ENCODE data around the gene PRKCH.

Gene PRKCH

DNA sequence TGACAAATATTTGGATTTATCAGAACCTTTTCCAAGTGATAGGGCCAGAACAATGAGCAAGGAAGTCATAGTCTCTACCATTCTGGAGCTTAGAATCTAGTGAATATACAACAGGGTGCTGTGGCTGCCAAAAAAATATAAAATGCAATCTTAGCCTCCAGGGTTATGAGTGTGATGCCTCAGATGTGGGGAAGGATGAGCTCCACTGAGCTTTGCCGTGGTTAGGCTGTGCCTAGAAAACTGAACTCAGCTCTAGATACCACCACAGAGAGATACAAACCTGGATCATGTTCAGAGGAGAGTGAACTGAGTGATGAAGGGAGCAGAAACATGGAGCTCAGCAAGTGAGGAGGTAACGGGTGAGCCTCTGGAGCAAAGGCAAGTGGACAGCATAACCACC lies 235.9 kb downstream of the PRKCH start:
- no peak for DNase-seq

GRCh38 chr14:61557854-61558253 lies 236.5 kb downstream of the PRKCH start:
- DNase-seq, result no peak

DNA sequence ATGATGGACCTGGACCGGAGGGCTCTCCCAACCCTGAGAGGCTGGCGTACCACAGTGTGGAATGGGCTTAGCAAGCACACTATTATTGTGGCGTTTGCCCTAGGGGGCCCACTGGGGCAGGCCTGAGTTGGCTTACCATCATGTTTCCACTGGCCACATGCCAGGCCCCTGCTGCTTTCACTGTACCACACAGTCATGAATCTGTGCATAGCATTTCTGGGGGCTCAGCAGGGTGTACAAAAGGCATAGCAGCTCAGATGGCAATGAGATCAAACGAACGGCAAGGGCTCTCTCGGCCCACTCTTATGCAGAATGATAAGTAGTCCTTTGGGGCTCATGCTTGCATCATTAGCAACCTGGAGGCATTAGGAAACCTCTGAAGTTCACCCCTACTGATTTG lies 236.9 kb downstream of the PRKCH start:
- no peak for DNase-seq

DNA sequence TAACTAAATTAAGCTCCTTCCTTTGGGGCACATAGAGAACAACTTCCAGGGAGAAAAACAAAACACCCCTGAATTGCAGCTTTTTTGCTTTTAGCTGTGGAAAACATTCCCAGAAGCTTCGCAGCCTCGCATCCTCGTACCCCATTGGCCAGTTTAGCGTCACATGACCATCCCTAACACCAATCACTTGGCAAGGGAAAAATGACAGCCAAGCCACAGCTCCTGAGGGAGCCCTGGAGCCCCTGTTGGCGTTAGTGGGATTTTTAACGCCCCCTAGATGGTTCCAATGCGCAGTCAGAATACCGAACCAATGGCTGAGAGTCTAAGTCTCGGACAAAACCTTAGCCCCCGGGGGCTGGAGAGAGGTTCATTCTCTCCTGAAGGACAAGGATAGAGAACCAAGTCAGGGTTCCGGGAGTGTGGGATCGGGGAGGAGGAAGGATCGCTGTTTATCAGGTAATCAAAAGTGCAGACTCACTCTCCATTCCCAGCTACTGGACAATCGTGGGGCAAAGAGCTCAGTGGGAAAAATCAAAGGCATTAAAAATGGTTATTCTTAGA lies 238.3 kb downstream of the PRKCH start:
- no peak for DNase-seq

- no peak for DNase-seq
These were observed 238.9 kb downstream of the PRKCH start for GRCh38 chr14:61560323-61560722.

GRCh38 chr14:61561104-61561503 lies 239.7 kb downstream of the PRKCH start:
- DNase-seq, result no peak

- no peak for DNase-seq
These were observed 240.4 kb downstream of the PRKCH start for GRCh38 chr14:61561657-61562276.

DNA sequence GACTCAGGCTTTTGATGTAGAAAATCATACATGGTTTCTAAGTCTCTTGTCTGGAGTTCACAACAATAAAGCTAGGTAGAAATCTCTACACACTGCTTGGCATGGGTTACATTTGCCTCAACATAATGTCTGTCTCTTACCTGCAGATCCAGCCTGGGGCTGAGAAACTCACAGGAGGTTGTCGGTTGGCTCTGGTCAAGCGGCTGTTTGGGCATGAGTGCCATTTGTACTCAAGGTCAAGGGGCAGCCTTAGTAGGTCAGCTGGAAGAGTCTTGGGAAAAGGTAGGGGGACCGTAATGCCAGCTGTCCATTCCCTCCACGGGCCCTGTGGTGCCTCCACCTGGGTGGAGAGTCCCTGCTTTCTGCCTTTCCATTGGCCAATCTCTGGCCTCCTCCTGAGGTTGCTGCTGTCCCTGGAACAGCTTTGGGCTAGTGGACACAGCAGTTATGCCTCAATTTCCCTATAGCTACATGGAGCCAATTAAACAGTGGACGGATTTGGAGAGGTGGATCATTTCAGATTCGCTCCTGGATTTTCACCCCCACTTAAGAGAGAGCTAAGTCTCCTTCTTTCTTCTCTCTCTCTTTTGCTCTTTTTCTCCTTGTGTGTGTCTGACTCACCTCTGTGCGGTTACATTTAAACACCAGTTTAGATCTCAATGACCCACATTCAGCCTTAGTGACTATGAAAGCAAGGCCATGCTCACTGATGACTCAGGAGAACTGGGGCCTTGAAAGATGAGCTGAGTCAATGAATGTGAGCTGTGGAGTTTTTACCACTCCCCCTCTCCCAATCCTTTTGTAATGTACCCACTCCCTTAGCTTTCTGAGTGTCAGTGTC lies 241.2 kb downstream of the PRKCH start:
- no peak for DNase-seq

DNA sequence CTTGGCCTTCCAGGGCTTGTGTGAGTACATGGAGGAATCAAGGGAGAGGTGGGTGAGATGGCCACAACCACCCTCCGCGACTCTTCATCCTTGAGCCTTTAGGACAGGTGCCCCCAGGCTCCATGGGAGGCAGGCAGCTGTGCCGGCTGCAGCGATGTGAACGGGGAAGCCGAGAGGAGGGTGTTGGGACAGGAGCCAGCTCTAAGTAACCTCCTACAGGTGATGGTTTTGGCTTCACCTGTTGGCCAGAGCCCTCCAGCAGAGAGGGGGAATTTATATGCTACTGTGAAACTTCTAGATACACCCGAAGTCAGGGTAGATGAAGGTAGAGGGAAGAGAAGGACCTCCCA lies 241.8 kb downstream of the PRKCH start:
- DNase-seq, result no peak

DNA sequence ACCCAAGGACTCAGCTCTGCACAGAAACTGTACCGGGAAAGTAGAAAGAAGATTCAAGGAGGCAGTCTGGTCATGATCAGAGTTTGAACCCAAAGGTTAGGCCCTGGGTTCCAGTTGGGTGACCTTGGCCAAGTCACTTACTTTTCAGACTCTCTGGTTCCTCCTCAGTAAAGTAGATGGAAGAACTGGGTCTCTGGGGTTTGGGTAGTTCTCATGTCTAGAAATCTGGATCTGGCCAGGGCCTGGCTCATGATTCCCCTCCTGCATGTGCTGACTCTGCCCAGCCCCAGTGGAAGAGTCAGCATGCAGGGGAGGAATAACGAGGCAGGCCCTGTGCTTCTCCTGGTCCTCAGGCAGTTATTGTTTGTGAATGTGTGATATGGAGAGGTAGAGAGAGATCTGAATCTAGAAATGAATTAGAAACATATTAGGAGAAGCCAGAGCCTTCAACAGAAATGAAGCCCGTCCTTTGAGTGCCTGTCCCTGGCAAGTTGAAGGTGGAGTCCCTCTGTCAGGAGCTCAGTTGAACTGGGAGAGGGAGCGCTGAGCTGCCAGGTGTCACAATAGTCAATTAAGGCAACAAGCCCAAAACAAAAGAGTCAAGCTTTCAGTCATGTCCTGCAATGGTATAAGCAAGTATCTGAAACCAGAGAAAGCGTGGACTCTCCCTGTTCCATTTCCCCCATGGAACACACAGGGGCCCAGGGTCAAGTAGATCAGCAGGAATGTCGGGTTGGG lies 242.7 kb downstream of the PRKCH start:
- DNase-seq, result no peak

DNA sequence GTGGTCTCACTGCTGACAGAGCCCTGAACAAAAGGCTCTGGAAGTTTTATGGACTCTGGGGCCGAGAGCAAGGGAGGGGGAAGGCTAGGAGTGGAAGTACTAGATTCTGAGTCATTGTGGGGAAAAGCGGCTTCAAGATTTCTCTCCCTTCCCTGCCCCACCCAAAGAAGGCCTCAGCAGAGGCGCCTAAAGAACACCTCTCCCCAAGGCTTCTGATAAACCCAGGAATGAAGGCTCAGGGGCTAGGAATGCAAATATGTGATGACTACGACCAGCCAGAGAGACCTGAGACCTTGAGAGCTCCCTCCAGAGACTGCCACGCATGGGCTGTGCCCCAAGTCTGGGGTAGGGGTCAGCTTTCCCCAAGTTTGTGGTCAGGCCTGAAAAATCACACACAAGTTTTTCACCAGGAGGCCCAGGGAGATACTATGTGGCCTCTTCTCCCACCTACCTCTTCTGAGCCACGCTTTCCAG lies 243.3 kb downstream of the PRKCH start:
- DNase-seq, result no peak

- no peak for DNase-seq
These were observed 243.8 kb downstream of the PRKCH start for GRCh38 chr14:61565181-61565580.

GRCh38 chr14:61565836-61566536 lies 244.6 kb downstream of the PRKCH start:
- DNase-seq, result no peak

DNA sequence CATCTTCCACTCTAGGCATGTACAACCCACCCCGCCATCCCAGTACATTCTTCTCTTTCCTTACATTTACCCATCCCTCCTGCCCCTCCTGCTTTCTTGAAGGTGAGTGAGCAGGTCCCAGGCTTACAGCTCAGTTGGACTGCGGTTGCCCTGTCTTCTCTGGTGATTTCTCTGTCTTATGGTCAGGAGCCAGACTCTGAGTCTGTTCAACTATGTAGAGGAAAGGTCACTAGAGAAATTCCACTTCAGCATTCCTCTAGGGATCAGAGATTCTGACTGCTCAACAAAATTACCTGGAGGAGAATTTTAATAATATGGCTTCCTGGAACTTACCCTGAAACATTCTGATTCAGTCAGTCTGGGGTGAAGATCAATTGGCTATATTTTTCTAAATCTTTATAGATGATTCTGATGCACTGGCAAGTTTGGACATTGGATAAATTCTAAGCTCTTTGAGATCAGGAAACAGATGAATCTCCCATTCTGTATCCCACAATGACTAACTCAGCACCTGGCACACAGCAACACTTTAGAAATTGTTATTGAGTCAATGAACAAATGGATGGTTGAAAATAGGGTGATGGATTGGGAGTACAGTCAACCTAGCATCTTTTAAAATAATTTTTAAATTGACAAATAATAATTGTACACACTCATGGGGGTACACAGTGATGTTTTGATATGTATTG lies 245.3 kb downstream of the PRKCH start:
- no peak for DNase-seq

DNA sequence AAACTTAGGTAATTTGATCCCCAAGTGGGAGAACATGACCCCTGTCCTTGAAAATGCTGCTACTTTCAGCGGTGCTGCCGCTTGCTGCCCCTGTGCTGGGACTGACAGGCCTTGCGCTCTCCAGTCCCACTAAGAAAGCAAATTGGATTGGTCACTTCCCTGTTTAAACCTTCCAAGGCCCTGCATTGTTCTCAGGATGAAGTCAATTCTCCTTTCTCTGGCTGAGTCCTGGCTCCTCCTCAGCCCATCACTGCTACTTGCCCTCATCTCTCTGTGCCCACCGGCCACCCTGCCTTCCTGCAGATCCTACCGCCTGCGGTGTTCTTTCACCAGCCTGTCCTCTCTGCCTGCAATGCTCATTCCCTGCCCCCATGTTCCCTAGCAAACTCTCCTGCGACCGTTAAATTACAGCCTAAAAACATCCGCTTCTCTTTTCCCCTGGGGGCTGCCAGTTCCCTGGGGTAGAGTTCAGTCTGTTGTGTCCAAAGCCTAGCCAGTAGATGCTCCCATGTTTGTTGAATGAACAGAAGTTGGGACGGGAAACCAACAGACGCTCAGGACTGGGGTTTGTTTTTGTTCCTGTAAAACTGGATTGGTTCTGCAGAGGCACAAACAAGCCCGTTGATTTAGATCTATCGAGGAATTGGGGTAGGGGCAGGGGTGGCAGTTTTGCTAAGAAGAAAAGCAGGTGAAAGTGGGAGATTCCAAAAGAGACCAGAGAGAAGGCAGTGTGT lies 246.6 kb downstream of the PRKCH start:
- DNase-seq, result no peak

- peak; percentile 38 to 67 (median 54) for DNase-seq
These were observed 247.2 kb downstream of the PRKCH start for GRCh38 chr14:61568572-61569011.

GRCh38 chr14:61569308-61569707 lies 247.9 kb downstream of the PRKCH start:
- no peak for DNase-seq

GRCh38 chr14:61569812-61570548 lies 248.6 kb downstream of the PRKCH start:
- peak; percentile 3 to 58 (median 46) for DNase-seq

GRCh38 chr14:61570549-61571290 lies 249.3 kb downstream of the PRKCH start:
- DNase-seq, result no peak

GRCh38 chr14:61571917-61572316 lies 250.5 kb downstream of the PRKCH start:
- DNase-seq, result no peak
